Fibroblast of villous mesenchyme (primary cell): ENCODE results near the gene FERMT1. TPM values are rescaled to one million over a fixed set of nuclear protein-coding genes. Genes with fewer than 3 reads are reported as not detected.

Experiments
- DNase-seq: peaks from one replicate; pipeline ENCODE4 v3.0.0-alpha.2; 2010; ENCODE audit warnings: low read depth
- H3K4me3 ChIP-seq: 2 replicates; pipeline ENCODE4 v1.5.1; 2011; ENCODE audit warnings: low read depth, mild to moderate bottlenecking, low read length
- CTCF ChIP-seq: IDR thresholded peaks from 2 replicates; pipeline ENCODE4 v1.5.1; 2012; ENCODE audit warnings: low read depth, mild to moderate bottlenecking, low read length; ENCODE audit not compliant: insufficient read depth
- total RNA-seq: library from RNA; depleted of rRNA; stranded (reverse); fragments of >200 nt; gene quantifications from 2 replicates; pipeline ENCODE4 v1.2.3, GENCODE V29; 2012

The FERMT1 gene
- total RNA-seq, 1 donor, result 4.3 TPM

GRCh38 chr20:6091661-6092060, 31.2 kb downstream of the FERMT1 start:
- no peak for TF ChIP-seq CTCF
- no peak for DNase-seq
- no peak overlapping the region for H3K4me3 ChIP-seq

- TF ChIP-seq CTCF, result no peak
- no peak for DNase-seq
These were observed 36.0 kb downstream of the FERMT1 start for GRCh38 chr20:6086868-6087267.

GRCh38 chr20:6083926-6084325, 38.9 kb downstream of the FERMT1 start:
- H3K4me3 ChIP-seq, result no peak overlapping the region
- TF ChIP-seq CTCF, result no peak
- DNase-seq, result no peak

More at GRCh38 chr20:6086868-6087267, 36.0 kb downstream of the FERMT1 start:
- no peak overlapping the region for H3K4me3 ChIP-seq

GRCh38 chr20:6081236-6081635, 41.6 kb downstream of the FERMT1 start:
- DNase-seq, result no peak
- no peak overlapping the region for H3K4me3 ChIP-seq
- no peak for TF ChIP-seq CTCF

GRCh38 chr20:6079016-6079415, 43.8 kb downstream of the FERMT1 start:
- DNase-seq, result no peak
- TF ChIP-seq CTCF, result no peak
- H3K4me3 ChIP-seq, result no peak overlapping the region

GRCh38 chr20:6075428-6076219, 47.2 kb downstream of the FERMT1 start:
- DNase-seq, result no peak
- H3K4me3 ChIP-seq, result no peak overlapping the region
- TF ChIP-seq CTCF, result no peak

- no peak for DNase-seq
- H3K4me3 ChIP-seq, result no peak overlapping the region
- no peak for TF ChIP-seq CTCF
These were observed 48.0 kb downstream of the FERMT1 start for GRCh38 chr20:6074784-6075183.
